GM18861 (cell line): Measurements from ENCODE around the gene GHITM.
"Not testable (repeated sequence)": the region's sequence is repeated elsewhere in the genome, so short reads cannot be mapped to it uniquely, and the experiment has no call there.

Source experiments
- ATAC-seq: cut with Tn5 transposase; IDR thresholded peaks from one replicate; pipeline ENCODE4 v1.9.1; 2021; ENCODE audit not compliant: unreplicated experiment

GHITM gene

DNA sequence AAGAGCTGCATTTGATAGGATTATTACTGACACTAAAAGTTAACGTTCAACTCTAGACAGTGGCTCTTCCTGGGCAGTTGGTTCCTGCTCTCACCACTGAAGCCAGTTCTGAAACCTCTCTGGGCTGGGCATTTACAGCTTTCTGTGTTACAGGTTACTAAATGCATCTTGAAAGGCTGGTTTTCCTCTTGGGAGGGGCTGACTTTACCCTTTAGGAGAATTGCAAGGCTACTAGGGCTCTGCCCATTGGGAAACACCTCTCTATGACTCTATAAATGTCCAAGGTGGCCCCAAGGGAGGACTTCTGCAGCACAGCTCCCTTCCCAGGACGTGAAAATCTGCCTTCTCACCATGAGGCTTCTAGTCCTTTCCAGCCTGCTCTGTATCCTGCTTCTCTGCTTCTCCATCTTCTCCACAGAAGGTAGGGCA is 34.2 kb downstream of the GHITM start, which contains the start of gene GPR15LG:
Gene GPR15LG, plus strand, starts transcription at position 301 of the 429 bp plus-strand sequence. Its CDS starts 51 bp downstream, at position 352.
- peak; percentile 40 for ATAC-seq

DNA sequence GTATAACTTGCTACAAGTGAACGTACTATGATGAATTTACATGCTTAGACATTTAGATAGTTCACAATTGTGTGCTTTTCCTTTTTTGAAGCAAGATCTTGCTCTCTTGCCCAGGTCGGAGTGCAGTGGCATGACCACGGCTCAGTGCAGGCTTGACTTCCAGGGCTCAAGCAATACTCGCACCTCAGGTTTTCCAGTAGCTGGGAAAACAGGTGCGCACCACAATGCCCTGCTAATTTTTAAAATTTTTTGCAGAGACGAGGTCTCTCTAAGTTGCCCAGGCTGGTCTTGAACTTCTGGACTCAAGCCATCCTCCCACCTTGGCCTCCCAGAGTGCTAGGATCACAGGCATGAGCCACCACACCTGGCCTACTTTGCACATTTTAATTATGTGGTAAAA is 36.1 kb downstream of the GHITM start:
- no peak for ATAC-seq

DNA sequence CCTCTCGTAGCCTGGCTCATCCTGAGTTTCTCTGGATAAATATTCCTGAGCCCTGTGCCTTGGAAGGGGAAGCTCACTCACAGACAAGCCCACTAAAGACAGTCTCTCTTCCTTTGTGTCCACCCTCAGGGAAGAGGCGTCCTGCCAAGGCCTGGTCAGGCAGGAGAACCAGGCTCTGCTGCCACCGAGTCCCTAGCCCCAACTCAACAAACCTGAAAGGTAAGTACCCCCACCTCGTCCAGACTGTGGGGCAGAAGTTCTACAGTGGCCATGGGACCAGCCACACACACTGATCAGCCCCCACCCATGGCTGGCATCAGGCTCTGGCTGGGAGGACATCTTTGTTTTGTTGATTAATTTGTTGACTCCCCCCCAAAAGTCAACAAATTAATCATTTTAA is 37.0 kb downstream of the GHITM start:
- no peak for ATAC-seq

DNA sequence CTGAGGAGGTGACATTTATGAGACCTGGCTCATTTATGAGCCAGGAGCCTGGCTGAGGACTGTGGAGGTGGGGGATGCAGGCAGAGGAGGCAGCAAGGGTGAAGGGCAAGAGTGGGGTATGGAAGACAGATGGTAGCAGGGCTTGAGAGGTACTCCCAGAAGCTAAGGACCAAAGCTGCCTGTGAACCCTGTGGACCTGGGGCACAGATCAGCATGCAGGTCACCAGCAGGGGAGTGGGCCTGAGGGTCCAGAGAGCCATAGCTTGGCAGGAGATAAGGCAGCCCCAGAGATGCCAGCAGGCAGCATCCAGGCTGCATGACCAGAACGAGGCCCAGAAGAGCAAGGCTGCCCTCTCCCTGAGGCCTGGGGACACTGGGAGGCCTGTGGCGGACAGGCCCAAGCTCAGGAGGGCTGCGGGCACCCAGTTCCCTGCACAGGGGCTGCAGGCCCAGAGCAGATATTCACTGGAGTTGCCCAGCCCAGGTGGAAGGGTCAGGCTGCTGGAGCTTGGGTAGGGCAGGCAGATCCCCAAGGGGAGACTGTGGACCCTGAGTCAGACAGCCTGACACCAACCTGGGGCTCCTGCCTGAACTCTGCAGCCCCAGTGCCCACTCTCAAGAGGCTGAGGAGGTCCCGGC is 37.6 kb downstream of the GHITM start:
- no peak for ATAC-seq

DNA sequence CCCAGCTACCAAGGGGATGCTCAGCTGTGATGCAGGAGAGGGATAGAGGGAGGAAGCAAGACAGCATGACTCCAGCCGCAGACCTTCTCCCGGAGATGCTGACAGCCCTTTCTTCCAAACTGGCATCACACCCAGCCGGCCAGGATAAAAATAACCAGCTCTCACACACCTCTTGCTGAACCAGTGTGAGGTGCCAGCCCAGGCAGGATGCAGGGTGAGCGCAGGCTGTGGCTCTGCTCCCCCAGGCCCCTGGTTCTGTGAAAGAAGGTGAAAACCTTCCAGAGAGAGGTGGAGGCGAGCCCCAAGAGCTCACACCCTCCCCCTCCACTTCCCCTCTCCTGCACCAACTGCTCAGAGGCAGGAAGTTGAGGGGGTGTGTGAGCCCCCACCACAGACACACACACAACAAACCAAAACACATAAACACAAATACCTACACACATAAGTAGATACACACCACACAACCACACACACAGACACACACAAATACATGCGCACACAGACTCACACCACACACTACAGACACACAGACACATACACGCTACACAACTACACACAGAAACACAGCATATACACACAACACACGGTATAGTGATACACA is 38.3 kb downstream of the GHITM start:
- peak; percentile 39 for ATAC-seq

DNA sequence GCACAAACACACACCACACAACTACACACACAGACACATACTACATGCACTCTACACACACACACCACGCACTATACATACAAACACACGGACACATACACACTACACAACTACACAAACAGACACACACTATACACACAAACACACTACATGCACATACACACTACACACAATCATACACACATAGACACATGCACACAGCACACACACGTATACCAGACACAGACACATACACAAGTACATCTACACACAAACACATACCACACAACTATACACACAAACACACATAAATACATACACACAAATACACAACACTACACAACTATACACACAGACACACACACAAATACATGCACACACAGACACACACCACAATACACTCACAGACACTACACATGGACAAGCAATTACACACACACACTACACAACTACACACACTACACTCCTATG is 38.9 kb downstream of the GHITM start:
- ATAC-seq = no peak

DNA sequence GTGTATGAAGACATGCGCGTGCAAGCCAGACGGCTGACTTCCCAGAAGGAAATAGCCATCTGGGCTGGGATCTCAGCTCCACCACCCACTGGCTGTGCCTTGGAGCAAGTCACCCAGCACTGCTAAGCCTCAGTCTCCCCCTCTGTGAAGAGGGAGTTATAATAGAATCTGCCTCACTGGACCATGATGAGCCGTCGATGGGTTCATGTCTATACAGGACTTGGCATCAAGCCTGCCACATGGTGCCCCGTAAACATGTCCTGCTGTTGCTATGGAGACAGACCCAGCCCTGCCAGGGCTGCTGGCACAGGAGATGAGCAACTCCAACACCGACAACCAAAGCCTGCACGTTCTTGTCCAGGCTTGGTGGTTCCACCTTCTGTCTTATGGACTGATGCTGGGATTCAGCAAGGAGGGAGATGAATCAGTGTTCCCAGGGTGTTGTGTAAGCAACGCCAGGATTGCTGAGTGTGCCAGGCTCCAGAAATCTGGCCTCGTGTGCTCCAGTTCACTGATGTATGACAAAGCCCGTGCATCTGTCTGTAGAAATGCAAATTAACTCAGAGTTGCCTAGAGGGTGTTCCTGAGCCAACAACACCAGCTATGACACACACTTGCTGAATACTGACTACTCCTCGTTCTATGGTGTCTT is 39.9 kb downstream of the GHITM start:
- ATAC-seq = peak; percentile 94

DNA sequence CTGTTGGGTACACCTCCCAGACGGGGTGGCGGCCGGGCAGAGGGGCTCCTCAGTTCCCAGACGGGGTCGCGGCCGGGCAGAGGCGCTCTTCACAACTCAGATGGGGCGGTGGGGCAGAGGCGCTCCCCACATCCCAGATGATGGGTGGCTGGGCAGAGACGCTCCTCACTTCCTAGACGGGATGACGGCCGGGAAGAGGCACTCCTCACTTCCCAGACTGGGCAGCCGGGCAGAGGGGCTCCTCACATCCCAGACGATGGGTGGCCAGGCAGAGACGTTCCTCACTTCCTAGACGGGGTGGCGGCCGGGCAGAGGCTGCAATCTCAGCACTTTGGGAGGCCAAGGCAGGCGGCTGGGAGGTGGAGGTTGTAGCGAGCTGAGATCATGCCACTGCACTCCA is 41.1 kb downstream of the GHITM start:
- not testable (repeated sequence) for ATAC-seq

DNA sequence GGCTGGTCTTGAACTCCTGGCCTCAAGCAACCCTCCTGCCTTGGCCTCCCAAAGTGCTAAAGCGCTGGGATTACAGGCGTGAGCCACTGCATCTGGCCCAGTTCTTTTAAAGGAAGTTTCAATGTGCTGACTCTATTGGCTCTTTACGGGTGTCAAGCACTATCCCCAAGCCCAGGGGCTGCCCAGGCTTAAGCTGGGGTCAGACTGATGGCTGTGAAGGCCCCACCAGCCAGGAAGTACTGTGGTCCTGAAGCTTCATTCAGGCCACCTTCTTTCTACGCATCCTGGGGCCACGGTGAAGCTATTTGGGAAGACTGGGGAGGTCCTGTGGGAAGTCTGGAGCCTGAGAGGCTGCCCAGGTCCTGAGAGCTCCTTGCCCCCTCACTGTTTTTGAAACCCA is 42.3 kb downstream of the GHITM start:
- no peak for ATAC-seq

DNA sequence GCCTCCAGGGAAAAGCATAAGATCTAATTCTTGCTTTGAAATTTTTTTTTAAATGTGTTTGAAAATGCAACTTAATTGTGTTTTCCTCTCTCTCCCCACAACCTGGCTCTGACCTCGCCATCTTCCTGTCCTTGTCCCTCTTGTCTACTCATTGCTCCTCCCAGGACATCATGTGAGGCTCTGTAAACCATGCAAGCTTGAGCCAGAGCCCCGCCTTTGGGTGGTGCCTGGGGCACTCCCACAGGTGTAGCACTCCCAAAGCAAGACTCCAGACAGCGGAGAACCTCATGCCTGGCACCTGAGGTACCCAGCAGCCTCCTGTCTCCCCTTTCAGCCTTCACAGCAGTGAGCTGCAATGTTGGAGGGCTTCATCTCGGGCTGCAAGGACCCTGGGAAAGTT is 45.2 kb downstream of the GHITM start:
- ATAC-seq = no peak

DNA sequence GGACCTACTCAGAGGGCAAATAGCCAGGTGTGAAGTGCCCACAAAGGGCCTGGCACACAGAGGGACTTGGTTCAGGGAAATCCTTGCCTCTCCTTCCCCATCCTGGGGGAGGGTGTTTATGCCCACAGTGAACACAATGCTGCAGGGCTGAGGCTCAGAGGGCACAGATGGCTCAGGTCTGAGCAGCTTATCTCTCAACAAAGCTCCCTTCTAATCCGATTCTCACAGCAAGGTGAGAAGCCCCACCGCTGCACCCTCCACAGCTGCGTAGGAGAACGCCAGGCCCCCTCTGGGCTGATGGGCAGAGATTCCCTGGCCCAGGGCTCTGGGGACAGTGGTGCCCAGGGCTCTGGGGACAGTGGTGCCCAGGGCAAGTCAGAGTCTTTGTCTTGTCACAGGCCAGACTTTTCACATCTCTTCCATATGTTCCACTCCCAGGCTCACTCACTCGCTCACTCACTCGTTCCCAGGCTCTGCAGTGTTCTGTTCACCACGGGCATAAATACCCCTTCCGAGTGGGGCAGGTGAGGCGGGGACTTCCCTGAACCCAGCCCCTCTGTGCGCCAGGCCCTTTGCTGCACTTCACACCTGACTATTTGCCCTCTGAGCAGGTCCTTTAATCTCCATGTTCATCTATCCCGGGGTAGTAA is 46.3 kb downstream of the GHITM start:
- no peak for ATAC-seq

DNA sequence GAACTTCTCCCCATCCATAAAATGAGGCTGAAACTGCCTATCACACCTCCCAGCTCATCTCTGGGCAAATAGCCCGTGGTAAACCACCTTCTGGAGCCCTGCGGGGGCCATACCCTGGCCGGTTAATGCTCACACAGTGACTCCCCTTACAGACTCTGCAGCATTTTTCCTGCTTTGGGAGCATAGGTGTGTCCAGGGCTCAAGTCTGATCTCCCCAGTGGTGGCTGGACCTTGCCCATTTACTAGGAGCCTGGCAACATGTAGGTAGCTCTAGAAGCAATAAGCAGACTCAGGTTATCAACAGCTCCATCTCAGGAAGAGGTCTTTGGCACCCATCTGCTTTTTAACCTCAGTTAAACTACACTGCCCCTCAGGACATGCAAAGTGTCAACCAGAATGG is 49.5 kb downstream of the GHITM start:
- no peak for ATAC-seq

DNA sequence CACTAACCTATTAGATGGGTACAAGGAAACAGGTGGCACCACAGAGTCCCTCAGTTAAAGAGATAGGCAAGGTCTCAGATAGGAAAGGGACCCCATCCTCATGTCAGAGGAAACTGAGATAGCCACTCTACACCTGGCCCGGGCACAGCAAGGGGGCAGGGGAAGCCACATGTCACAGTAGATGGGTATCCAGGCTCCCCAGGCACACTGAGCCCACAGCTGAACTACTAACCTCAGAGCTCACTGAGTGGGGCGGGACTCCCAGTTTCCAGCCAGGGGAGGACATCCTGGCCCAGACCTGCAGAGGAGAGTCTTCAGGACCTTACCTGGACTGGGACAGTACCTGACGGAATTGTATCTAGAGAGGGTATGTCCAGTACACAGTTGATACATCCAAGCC is 51.3 kb downstream of the GHITM start:
- ATAC-seq = no peak

DNA sequence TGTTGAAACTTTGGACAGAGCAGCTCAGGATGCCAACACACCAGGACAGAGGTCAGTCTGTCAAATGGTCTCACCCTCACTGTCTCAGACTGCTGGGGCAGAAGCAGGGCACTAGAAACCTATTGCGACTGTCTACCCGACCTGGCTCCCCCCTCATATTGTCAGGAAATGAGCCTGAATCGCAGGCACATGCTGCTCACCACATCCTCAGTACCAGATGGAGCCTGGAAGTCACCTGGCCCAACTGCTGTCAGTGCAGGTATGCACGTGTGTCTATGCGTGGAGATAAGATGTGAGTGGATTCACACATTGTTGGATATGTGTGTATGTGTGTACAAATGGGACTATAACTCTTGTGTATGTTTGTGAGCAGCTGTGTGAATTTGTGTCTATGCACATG is 51.8 kb downstream of the GHITM start:
- no peak for ATAC-seq

DNA sequence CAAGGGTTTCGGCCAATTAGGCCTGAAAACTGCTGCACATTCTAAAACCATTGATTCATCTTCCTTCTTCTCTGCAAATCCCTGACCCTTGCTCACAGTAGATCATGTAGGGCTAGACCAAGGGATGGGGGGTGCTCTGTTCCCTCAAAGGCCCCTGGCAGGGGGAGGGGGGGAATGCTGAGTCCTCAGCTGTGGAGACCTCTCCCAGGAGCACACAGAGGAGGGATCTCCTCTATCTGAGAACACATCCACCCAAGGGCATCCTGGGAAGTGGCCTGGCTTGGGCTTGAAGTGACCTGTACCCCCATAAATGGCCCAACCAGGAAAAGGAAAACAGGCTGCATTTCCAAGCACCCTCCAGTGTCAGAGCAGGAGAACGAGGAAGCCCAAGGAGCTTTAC is 54.0 kb downstream of the GHITM start:
- ATAC-seq = no peak

DNA sequence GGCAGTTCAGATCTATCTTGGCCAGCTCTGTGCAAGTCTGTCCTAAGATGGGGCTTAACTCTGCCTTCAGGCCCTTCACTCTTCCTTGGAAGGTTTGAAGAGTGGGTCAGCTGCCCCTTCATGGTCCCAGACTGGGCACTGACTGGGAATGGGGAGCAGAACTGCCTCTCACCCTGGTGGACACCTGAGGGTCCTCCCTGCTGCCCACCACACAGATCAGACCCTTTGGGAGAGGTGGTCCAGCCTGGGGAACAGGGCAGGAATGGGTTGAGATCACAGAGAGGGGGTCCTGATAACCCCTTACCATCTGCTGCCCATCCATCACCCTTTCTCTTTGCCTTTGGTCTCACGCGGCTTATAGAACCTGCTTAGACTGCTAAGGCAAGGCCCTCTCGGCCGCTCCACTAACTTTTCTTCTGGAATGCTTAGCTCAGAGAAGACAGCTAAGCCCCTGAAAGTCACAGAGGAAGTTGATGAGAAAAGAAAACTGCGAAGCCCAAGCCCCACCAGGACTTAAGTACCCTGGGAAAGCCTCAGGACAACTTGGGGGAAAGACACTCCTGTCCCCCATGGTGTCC is 54.6 kb downstream of the GHITM start:
- no peak for ATAC-seq

DNA sequence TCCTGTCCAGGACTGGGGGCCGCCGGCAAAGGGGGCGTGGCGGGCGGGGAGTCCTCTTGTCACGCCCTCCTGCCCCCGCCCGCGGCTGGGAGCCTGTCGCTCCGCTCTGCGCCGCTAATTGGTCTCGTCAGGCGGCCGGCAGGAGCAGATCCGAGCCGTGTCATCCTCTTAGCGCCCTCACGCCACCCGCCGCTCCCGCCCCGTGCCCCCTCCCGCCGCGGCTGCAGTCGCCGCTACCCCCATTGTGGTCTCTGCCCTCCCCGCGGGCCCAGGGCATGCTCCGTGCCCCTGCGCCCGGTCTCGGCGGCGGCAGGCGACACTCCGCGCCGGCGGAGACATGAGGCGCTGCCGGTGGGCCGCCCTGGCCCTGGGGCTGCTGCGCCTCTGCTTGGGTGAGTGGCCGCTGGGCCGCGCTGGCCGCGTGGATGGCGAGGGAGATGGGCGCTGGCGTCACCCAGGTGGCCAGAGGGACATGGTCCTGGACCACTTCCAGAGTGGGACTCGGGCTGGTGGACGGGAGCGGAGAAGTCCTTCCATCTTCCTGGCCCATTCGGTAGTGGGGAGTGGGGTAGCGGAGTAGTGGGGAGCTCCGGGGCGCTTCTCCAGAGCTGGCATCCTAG is 55.2 kb downstream of the GHITM start, which contains the start of gene CDHR1:
Gene CDHR1, plus strand, starts transcription at position 114 of the 620 bp plus-strand sequence. Its CDS starts 224 bp downstream, at position 338.
- peak; percentile 63 for ATAC-seq

DNA sequence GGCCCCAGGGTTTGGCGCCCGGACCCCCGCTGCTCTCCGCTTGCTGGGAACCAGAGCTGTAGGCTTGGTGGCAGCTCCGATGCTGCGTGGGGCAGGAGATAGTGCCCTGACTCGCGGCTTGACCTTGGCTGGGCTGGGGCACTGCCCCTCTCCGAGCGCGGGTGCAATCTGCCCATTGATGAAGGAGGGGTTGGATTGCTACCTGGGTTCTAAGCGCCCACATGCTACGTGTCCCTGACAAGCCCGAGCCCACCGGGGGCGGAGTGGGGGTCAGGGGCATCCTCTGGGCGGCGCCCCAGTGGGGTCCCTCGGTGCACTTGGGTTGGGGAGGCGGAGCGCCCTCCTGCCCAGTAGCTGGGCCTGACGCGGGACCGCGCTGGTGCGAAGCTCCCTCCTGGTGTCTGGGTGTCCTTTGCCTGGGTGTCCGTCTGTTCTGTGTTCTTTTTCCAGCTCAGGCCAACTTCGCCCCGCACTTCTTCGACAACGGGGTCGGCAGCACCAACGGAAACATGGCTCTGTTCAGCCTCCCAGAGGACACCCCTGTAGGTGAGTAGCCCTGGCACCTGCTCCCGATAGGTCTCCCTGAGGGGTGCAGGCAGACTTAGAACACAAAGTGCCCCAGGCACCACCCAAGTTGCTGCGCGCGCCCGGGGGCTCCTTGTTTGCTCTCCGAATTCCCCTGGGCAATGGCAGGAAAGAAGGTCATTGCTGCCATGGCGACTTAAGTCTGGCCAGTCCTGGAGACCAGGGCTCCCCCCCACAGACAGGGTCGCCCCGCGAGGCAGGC is 55.9 kb downstream of the GHITM start:
- ATAC-seq = no peak

DNA sequence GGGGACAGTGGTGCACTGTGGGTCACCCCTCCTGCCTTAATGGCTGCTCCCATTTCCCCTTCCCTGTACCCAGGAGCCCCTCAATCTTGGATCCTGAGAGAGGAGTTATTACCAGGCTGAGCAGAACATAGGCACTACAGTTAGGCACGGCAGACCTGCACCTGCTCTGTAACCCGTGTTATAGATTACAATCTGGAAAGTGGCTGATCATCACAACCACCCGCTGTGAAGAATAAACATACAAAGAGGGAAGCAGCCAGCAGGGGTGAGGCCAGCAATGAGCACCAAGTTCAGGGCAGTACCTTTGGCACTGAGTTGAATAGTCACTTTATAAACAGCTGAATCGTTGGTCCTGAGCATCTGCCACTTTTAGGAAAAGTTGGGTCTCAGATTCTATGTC is 56.8 kb downstream of the GHITM start:
- no peak for ATAC-seq

DNA sequence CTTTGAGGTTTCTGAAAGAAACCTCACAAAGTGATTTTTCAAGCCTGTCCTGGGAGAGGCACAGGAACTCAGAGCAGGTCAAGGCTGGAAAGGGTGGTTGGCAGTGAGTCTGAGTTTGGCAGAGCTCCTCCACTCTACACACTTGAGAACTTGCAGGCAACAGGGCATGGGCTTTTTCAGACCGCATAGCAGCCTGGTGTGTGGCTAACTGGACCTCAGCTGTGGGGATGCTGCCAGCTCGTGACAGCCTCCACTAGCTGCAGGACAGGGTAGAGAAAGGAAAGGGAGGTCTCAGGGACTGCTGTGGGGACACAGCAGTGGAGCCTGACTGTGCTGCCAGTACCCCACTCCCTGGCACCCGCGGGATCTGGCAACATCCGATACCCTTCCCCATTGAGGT is 57.6 kb downstream of the GHITM start:
- no peak for ATAC-seq
